GM18526 (cell line): Measurements from ENCODE around the gene PCNX1.

ENCODE experiments used
- POLR2A ChIP-seq: IDR thresholded peaks from 3 replicates; pipeline ENCODE4 v1.6.1; 2011; ENCODE audit not compliant: insufficient read length; ENCODE audit errors: extremely low read depth

Gene PCNX1

DNA sequence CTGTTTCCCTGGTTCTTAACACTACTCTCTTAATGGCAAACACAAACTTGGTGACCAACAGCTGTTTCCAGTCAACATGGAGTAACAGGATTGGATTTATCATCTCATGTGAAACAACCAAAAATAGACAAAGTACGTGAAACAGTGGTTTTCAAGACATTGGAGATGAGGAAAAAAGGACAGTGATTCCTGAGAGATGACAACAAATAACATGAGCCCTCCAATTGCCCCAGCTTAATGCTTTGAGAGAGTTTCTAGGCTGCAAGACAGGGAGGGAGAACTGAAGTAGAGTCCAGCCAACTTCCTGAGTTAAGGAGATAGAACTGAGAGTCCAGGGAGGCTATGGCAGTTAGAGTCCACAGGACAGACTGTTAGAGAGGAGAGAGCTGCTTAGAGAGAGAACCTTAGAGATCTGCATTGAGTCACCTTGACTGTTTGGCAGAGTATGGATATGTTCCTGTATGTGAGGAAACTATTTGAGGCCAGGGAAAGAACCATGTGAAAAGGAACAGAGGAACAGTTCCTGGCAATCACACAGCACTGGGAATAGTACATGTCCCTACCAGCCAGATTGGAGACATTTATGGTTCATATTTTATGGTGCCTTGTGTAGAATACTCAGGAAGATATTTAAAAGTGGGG is 106.4 kb downstream of the PCNX1 start:
- no peak for TF ChIP-seq POLR2A

DNA sequence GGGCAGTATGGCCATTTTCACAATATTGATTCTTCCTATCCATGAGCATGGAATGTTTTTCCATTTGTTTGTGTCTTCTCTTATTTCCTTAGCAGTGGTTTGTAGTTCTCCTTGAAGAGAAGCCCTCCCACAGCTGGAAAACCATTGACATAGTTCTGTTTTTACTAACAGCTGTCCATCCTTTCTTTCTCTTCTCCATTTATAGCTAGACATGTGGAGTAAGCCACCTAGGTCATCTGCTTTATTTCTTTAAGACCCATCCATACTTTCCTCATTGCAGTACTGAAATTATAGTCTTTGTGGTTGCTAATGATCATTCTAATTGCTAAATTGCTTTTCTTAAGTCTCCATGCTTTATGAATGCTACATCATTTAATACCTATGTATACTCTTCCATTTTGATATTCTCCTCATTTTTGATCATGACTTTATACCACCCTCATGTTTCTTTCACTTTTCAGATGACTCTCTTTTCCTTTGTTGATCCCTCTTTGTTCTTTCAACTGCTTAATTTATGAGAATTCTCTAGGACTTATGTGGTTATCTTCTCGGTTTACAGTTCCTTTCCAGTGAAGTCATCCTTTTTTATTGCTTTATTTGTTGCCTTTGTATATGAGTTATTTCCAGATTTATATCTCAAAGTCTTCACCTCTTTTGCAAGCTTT is 114.2 kb downstream of the PCNX1 start:
- TF ChIP-seq POLR2A, result no peak

DNA sequence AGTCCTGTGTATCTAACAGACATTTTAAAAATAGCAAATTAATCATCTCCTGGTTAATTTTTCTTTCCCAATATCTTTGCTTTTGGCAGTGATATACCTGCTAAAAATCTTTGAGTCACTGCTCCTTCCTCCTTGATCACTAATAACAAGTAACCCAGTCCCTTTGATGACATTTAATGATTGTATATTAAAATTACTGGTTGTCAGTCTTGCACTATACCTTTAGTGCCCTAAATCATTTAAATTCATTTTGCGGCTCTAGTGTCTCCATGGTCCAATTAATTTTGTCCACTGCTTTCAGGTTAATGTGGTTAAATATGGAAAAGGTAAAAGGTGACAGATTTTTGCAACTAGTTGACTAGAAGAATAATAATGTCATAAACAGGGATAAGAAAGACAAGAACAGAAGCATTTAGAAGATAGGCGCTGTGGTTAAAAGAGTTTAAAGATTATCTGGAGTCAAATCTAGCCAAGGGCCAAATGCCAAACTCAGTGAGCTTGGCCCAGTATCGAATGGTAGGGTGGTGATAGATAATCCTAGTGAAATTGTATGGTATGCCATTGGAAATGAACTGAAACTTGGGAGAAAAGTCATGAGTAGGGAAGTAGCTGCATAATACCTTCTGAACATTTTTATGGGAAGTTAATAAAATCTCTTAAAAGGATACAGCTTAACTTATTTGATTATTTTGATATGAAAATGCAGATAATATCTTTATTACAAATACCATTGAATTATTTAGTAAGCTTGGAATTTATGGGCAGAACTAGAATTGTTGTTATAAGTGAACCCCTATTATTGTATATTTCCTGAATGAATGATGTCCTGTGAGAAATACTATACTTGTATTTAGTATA is 115.0 kb downstream of the PCNX1 start:
- TF ChIP-seq POLR2A, result no peak

DNA sequence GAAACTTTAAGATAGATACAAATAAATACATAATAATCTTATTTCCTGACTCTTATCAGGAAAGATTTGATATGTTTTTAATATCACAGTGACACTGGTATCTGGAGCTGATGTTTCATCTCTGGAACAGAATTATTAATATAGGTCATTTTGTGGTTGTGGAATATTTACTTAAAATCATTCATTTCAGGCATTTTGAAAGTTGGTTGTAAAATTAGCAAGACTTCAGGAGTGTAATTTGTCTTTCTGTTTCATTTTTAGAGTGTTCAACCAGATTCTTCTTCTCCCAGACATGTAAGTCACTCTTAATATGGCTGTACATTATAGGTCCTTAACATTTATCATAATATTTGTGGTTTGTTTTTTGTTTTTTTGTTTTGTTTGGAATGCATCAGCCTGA is 115.7 kb downstream of the PCNX1 start:
- no peak for TF ChIP-seq POLR2A

DNA sequence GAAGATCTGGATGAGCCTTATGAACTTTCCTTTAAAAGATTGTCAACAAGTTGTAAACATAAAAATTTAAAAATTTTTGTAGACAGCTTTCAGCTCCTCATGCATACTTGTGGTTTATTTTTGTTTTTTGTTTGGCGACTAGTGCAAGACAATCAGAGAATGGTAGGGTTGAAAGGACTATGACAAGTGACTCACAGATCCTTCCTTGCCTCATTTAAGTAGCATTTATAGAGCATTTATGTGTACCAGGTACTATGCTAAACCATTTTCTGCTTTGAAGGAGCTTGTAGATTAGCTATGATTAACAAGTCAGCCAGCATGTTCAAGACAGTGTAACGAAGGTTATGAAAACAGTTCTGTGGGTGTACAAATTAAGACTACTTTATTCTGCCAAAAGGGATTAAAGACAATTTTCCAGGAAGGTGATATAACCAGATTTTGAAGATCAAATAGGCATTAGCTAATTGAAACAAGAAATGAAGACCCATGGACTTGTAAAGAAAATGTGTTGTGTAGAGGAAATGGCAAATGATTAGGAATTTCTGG is 122.0 kb downstream of the PCNX1 start:
- TF ChIP-seq POLR2A, result no peak

DNA sequence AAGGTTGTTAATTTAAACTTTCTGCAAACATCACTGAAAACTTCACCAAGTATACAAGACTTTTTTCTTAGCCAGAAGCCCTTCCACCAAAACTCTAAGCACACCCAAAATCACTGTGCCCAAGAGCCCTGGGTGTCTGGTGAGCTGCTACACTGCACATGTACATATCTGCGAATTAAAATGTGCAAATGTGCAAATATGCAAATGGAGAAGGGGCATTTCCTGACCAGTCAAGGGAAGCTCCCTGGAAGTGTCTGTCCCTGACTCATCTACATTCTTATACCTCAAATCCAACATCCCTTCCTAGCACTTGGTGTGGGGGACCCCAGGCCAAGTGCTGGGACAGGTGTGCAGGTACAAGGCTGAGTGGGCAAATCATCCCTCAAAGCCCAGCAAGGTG is 123.7 kb downstream of the PCNX1 start:
- TF ChIP-seq POLR2A, result no peak

DNA sequence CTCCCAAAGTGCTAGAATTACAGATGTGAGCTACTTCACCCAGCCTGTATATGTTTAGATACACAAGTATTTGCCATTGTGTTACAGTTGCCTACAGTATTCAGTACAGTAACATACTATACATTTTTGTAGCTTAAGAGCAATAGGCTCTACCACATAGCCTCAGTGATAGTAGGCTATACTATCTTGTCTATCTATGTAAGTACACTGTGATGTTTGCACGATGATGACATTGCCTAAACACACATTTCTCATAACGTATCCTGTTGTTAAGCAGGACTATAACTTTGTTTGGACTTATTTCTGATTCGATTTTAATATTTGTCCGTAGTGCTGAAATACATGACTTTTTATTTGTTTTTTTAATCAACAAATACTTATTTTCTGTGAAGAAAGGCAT is 129.2 kb downstream of the PCNX1 start:
- no peak for TF ChIP-seq POLR2A

DNA sequence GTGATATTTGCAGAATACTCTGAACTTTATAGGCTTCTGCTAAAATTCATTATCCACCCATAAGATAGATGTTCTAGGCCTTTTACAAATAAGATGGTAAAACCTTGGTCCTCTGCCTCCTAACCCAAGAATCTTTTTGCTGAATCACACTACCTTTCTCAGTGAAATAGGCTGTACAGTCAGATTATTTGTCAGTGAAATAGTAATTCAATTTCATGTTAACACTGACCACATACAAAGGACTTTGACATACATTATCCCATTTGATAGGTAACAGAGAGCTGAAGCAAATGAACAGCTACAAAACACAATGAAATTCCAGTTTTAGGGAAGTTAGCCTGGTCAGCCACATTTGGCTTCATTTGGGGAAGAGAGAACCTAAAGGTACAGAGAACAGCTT is 141.1 kb downstream of the PCNX1 start:
- no peak for TF ChIP-seq POLR2A

DNA sequence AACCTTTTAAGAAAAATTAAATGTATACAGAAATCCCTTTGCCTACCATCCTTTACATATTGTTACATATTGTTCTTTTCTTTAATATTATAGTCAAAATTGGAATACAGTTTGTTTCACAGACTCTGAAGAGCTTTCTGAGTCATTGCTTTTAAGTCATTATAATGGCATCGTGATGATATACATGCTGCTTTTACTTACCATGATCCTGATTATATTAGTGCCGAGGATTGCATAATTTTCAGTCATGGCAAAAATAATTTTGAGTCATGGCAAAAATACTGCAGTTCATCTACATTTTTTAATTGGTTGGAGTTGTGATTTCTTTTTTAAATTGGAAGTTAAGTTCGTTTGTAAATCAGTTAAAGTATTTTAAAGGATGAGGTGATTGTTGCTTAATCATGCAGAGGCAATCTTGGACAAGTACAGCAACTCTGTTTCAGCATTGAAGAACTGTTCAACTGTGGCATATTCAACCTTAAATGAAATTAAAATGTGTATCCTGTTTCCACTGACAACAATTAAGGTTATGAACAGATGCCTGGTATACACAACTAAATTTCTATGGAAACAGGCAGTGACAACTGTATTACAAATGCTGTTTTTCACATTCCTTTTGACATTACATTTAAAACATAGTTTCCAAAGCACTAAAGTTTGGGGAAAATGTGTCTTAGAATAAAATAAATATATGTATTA is 142.3 kb downstream of the PCNX1 start:
- TF ChIP-seq POLR2A, result no peak

DNA sequence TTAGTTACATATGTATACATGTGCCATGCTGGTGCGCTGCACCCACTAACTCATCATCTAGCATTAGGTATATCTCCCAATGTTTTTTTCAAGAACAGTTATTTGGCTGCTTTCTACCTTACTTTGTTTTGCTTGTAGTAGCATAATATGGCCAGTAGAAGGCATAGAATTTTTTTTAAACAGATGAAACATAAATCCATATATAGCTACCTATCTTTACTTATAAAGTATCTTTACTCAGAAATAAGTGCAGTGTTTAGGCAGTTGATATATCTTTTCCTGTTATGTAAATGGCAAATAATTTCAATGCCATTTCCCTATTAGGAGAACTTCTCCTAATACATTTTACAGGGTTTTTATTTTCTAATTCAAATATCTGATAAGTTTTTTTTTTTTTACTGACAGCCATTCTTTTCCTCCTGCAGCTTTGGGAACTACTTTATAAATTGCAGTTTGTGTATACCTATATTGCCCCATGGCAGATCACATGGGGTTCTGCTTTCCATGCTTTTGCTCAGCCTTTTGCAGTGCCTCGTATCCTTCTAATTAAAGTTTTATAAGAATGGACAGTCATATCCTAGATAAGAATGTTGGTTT is 143.1 kb downstream of the PCNX1 start:
- TF ChIP-seq POLR2A, result no peak

DNA sequence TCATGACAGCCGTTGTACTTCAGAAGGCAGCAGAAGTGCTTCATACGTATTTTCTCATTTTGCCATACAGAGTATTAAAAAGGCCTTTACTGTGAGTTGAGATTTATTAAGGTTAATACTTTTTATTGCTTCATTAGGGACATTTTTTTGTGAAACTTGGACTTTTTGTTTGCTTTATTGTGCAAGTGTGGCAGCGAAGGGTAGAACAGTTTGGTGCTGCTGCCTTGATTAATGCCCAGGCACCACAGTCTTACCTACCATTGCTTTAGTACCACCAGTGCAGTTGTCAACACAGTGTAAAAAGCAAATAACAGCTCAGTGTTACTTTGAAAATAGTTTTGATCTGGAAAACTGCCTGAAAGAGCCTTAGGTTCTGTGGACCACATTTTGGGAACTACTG is 147.4 kb downstream of the PCNX1 start:
- no peak for TF ChIP-seq POLR2A

DNA sequence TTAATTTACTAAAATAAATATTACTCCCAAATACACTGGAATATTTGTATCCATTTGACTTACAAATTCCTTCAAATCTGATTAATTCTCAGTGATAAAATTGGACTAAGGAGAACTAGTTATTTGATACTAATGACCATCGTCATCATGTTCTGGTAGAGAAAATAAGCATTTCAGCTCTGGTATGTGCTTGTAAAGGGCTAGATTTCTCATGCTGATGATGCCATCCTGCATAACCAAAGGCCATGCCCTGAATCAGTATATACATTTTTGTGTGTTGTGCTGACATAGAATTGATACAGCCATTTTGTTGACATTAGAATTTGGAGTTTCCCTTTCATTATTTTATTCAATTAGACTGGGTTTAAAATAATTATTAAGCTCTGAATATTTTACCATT is 148.9 kb downstream of the PCNX1 start:
- TF ChIP-seq POLR2A, result no peak

DNA sequence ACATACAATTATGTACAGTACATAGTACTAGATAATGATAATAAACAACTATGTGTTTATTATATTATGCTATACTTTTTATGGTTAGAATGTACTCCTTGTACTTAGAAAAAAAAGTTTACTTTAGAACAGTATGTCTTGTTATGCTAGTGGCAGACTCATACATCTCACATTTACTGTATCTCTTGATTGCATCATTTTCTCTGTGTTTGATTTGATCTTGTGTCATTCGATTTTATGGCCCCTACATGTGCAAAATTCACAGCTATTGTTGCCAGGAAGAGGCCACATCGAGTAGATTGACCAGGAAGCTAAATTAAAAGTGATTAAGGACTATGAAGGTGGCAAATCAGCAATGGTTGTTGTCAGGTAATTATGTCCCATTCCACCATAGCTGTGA is 153.0 kb downstream of the PCNX1 start:
- TF ChIP-seq POLR2A, result no peak

DNA sequence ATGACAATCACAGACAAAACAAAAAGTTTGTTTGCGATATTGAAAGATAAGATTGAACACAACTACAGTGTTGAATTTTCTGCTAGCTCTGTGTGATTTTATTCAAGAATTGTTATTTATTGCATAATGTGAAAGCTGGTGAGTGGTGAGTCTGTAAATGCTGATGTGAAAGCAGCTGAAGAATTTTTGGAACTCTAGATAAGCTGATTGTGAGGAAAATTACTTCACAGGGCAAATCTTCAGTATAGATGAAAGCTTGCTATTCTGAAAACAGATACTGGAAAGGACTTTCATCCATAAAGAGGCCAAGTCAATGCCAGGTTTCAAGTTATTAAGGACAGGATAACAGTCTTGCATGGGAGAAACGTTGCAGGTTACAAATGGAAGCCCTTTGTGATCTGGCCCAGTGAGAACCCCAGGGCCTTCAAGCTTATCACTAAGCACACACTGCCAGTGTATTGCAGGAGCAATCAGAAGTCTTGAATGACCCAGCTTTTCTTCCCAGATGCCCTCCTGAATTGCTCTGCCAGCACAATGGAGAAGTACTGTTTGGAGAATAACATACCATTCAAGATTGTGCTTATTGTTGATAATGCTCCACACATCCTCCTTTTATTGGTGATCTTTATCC is 153.7 kb downstream of the PCNX1 start:
- no peak for TF ChIP-seq POLR2A
